Measurements from ENCODE around the gene OXA1L. TPM values are rescaled to one million over a fixed set of nuclear protein-coding genes. Genes with fewer than 3 reads are reported as not detected.

Gene OXA1L
- polyA plus RNA-seq, 1 donor from 2014 or later: 60.7 TPM

GRCh38 chr14:22822016-22822570 lies 55.6 kb downstream of the OXA1L start:
- no peaks in the 10 kb centered on the region for H3K9me3 ChIP-seq (ENCODE audit: low read length)
- H3K27me3 ChIP-seq (ENCODE audit: insufficient read depth, low read depth, low read length): peaks cover 13% of the 10 kb centered on the region
- no peaks in the 10 kb centered on the region for H4K20me1 ChIP-seq (ENCODE audit: insufficient read depth)
- H3K79me2 ChIP-seq (replicated peaks; ENCODE audit: insufficient read depth, low read length): no peaks in the 10 kb centered on the region
- no peaks in the 10 kb centered on the region for H3F3A ChIP-seq (ENCODE audit: insufficient read depth, low read length, poor library complexity, severe bottlenecking)
- H3K27ac ChIP-seq (ENCODE audit: low read length): no peak overlapping the region
- no peak for TF ChIP-seq RAD21 (conservative IDR thresholded peaks at IDR 0.05)
- TF ChIP-seq MXI1 (conservative IDR thresholded peaks at IDR 0.05; ENCODE audit: poor library complexity, severe bottlenecking): no peak
- no peak for TF ChIP-seq POLR2AphosphoS5 (IDR thresholded peaks at IDR 0.05)
- TF ChIP-seq CTCF (IDR thresholded peaks at IDR 0.05; ENCODE audit: poor library complexity, severe bottlenecking): no peak
- TF ChIP-seq EP300 (conservative IDR thresholded peaks at IDR 0.05; ENCODE audit: poor library complexity, severe bottlenecking): no peak
- peak overlapping the region; percentile 9 for H3K9ac ChIP-seq (ENCODE audit: low read length)
- no peak overlapping the region for H3K4me2 ChIP-seq (ENCODE audit: low read length)
- peak overlapping the region; percentile 59 for H3K4me3 ChIP-seq (ENCODE audit: low read length)
- no peak overlapping the region for H2AFZ ChIP-seq (ENCODE audit: low read depth, low read length)
- H3K36me3 ChIP-seq (ENCODE audit: insufficient read depth, low read length): no peaks in the 10 kb centered on the region
- no peaks in the 10 kb centered on the region for H3K9me2 ChIP-seq (ENCODE audit: insufficient read depth, low read length)

Small RNA genes lying within 50 kb of the gene (small RNA-seq; reads per million reads assigned to genes)
- gene RF00588: 0 reads per million in 3 experiments

Other genes with a start within 250 kb of the OXA1L start
- 297 and 369 TPM in 2 replicates for gene DAD1, start 177.5 kb upstream of the OXA1L start, polyA plus RNA-seq
- gene ABHD4, start 168.4 kb upstream of the OXA1L start, polyA plus RNA-seq: 2.6 and 3.0 TPM in 2 replicates
- gene OR6J1, start 122.3 kb upstream of the OXA1L start, polyA plus RNA-seq: not detected in 2 replicates
- not detected in 2 replicates for gene SLC7A7, start 48.7 kb downstream of the OXA1L start, polyA plus RNA-seq
- gene MRPL52, start 63.2 kb downstream of the OXA1L start, polyA plus RNA-seq: 87.9 and 161 TPM in 2 replicates
- 0.30 and 1.5 TPM in 2 replicates for gene MMP14, start 69.9 kb downstream of the OXA1L start, polyA plus RNA-seq
- gene LRP10, start 105.1 kb downstream of the OXA1L start, polyA plus RNA-seq: 0.22 and 1.1 TPM in 2 replicates
- 28.6 and 31.1 TPM in 2 replicates for gene REM2, start 116.5 kb downstream of the OXA1L start, polyA plus RNA-seq
- 83.7 and 96.7 TPM in 2 replicates for gene RBM23, start 152.5 kb downstream of the OXA1L start, polyA plus RNA-seq
- gene PRMT5, start 162.7 kb downstream of the OXA1L start, polyA plus RNA-seq: 102 and 114 TPM in 2 replicates
- gene HAUS4, start 190.4 kb downstream of the OXA1L start, polyA plus RNA-seq: 3.2 and 12.1 TPM in 2 replicates
- 0.52 and 1.9 TPM in 2 replicates for gene AJUBA, start 215.9 kb downstream of the OXA1L start, polyA plus RNA-seq
- 4.7 and 7.1 TPM in 2 replicates for gene C14orf93, start 243.5 kb downstream of the OXA1L start, polyA plus RNA-seq